Omental fat pad (tissue), 4 donors: Measurements from ENCODE around the gene ST3GAL6. TPM values are rescaled to one million over a fixed set of nuclear protein-coding genes. Genes with fewer than 3 reads are reported as not detected.
"Not testable (repeated sequence)": the region's sequence is repeated elsewhere in the genome, so short reads cannot be mapped to it uniquely, and the experiment has no call there.

Experiments used
- ATAC-seq: fragments of 150-250 bp; one replicate; pipeline ENCODE4 v1.9.1; 2016; ENCODE audit warnings: mild to moderate bottlenecking, moderate library complexity; ENCODE audit not compliant: low FRiP score
- DNase-seq: peaks from one replicate; pipeline ENCODE4 v3.0.0-alpha.2; 2019; ENCODE audit warnings: low spot score
- CTCF ChIP-seq, 3 donors: fragments of 450-650 bp; IDR thresholded peaks; one replicate each; pipeline ENCODE4 v1.5.1; 2016 to 2017; ENCODE audit warnings: antibody characterized with exemption in 3 of 3, mild to moderate bottlenecking in 3 of 3, moderate library complexity in 2 of 3
- total RNA-seq, 4 donors: library from RNA; depleted of rRNA; stranded (reverse); fragments of >200 nt; gene quantifications; one replicate each; pipeline ENCODE4 v1.1.0, GENCODE V29; 2016

Gene ST3GAL6
- total RNA-seq, 4 donors from 2014 or later = 8.5 to 19.4 (median 16.0) TPM

- DNase-seq (no peak), ATAC-seq (peak; percentile 89)
Observed at GRCh38 chr3:98817547-98818041, 54.5 kb downstream of the ST3GAL6 start.

GRCh38 chr3:98821063-98821462, 57.9 kb downstream of the ST3GAL6 start:
- no peak for TF ChIP-seq CTCF (IDR thresholded peaks at IDR 0.05)
- ATAC-seq (no peak), DNase-seq (no peak)

More at GRCh38 chr3:98817547-98818041, 54.5 kb downstream of the ST3GAL6 start:
- peak in 1 of 3 donors; percentile 51 for TF ChIP-seq CTCF (IDR thresholded peaks at IDR 0.05)

GRCh38 chr3:98823791-98824190, 60.7 kb downstream of the ST3GAL6 start:
- DNase-seq (no peak), ATAC-seq (no peak)
- TF ChIP-seq CTCF (IDR thresholded peaks at IDR 0.05) = no peak

GRCh38 chr3:98824256-98824655, 61.1 kb downstream of the ST3GAL6 start:
- DNase-seq (no peak), ATAC-seq (no peak)
- no peak for TF ChIP-seq CTCF (IDR thresholded peaks at IDR 0.05)

- ATAC-seq (no peak), DNase-seq (no peak)
- no peak for TF ChIP-seq CTCF (IDR thresholded peaks at IDR 0.05)
Observed at GRCh38 chr3:98826126-98826525, 63.0 kb downstream of the ST3GAL6 start.

GRCh38 chr3:98827221-98827920, 64.2 kb downstream of the ST3GAL6 start:
- DNase-seq (no peak), ATAC-seq (no peak)
- TF ChIP-seq CTCF (IDR thresholded peaks at IDR 0.05) = no peak

- DNase-seq (no peak), ATAC-seq (no peak)
- TF ChIP-seq CTCF (IDR thresholded peaks at IDR 0.05) = no peak
Observed at GRCh38 chr3:98829246-98829832, 66.2 kb downstream of the ST3GAL6 start.

- not testable (repeated sequence) for DNase-seq, ATAC-seq
Observed at GRCh38 chr3:98831060-98831459, 67.9 kb downstream of the ST3GAL6 start.
